ENCODE measurements around the gene ERVFRD-1.

ERVFRD-1 gene

DNA sequence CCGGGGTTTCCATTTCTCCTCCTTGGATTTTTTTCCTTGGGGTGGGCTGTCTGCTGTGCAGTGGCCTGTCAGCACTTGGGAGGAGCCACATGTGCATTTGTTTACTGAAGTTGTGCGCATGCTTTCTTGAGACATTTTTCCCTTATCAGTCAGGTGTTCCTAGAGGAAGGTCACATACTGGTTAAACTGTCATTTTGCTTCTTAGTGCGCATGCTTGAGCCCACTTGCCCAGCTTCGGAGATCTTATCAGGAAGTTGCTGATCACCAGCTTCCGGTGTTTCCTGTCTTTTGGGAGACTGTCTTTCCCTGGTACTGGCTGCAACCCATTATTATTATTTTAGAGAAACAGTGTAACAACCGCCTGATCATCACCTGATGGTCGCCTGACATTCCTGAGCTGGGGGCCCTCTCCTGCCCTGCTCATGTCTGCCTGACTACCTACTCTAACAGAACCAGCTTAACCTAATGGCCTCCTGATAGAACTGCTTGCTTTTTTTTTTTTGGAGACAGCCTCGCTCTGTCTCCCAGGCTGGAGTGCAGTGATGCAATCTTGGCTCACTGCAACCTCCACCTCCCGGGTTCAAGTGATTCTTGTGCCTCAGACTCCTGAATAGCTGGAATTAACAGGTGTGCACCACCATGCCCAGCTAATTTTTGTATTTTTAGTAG is 378 bp upstream of the ERVFRD-1 start:
- Histone ChIP-seq H3K9me3 (ENCODE audit: low read length) (no peaks in the 10 kb centered on the region), H3K27ac (ENCODE audit: low read depth, low read length, poor library complexity, severe bottlenecking) (no peak overlapping the region), H3K36me3 (ENCODE audit: insufficient read depth, low read length) (no peaks in the 10 kb centered on the region), H3F3A (ENCODE audit: insufficient read depth, low read length) (no peaks in the 10 kb centered on the region), H3K4me1 (ENCODE audit: insufficient read depth, low read length, severe bottlenecking) (no peaks in the 10 kb centered on the region), H3K4me3 (ENCODE audit: low read depth, low read length, poor library complexity, severe bottlenecking) (no peak overlapping the region), H3K9me2 (ENCODE audit: low read depth, low read length) (no peaks in the 10 kb centered on the region), H3K9ac (ENCODE audit: low read length) (no peak overlapping the region), H3K27me3 (ENCODE audit: insufficient read depth, low read length) (no peaks in the 10 kb centered on the region), H3K4me2 (ENCODE audit: low read length) (no peak overlapping the region), H4K20me1 (ENCODE audit: insufficient read depth, low read length) (no peaks in the 10 kb centered on the region), H3K79me2 (ENCODE audit: insufficient read depth, low read length) (peaks cover 12% of the 10 kb centered on the region), H2AFZ (ENCODE audit: low read length) (no peak overlapping the region)
- no peak for TF ChIP-seq EZH2 (IDR thresholded peaks at IDR 0.05; ENCODE audit: borderline replicate concordance, low read length)
- TF ChIP-seq, protein P1, sequence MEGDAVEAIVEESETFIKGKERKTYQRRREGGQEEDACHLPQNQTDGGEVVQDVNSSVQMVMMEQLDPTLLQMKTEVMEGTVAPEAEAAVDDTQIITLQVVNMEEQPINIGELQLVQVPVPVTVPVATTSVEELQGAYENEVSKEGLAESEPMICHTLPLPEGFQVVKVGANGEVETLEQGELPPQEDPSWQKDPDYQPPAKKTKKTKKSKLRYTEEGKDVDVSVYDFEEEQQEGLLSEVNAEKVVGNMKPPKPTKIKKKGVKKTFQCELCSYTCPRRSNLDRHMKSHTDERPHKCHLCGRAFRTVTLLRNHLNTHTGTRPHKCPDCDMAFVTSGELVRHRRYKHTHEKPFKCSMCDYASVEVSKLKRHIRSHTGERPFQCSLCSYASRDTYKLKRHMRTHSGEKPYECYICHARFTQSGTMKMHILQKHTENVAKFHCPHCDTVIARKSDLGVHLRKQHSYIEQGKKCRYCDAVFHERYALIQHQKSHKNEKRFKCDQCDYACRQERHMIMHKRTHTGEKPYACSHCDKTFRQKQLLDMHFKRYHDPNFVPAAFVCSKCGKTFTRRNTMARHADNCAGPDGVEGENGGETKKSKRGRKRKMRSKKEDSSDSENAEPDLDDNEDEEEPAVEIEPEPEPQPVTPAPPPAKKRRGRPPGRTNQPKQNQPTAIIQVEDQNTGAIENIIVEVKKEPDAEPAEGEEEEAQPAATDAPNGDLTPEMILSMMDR (IDR thresholded peaks at IDR 0.05; ENCODE audit: low read length) = no peak

DNA sequence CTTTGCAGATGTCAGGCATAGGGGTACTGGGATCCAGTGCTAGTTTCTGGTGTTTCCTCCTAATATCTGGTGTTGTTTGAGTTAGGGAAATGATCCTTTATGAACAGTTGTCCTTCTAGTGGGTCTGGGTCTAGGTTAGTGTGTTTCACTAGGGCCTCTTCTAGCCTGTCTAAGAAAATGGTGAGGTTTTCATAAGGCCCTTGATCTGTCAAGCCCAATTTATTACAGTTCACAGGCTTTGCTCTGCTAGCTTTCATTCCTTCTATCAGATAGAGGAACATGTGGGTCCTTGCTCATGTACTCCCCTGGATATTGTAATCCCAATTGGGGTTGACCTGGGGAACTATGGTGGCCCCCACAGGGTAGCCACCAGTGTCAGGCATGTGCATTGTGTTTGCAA is 2.8 kb downstream of the ERVFRD-1 start:
- Histone ChIP-seq H3K27ac (ENCODE audit: low read depth, low read length, poor library complexity, severe bottlenecking) (no peak overlapping the region), H3K36me3 (ENCODE audit: insufficient read depth, low read length) (no peaks in the 10 kb centered on the region), H3F3A (ENCODE audit: insufficient read depth, low read length) (no peaks in the 10 kb centered on the region), H3K79me2 (ENCODE audit: insufficient read depth, low read length) (no peaks in the 10 kb centered on the region), H3K4me2 (ENCODE audit: low read length) (no peak overlapping the region), H3K4me1 (ENCODE audit: insufficient read depth, low read length, severe bottlenecking) (no peaks in the 10 kb centered on the region), H3K4me3 (ENCODE audit: low read depth, low read length, poor library complexity, severe bottlenecking) (no peak overlapping the region), H3K27me3 (ENCODE audit: insufficient read depth, low read length) (no peaks in the 10 kb centered on the region), H3K9me2 (ENCODE audit: low read depth, low read length) (no peaks in the 10 kb centered on the region), H2AFZ (ENCODE audit: low read length) (no peak overlapping the region), H3K9ac (ENCODE audit: low read length) (no peak overlapping the region), H3K9me3 (ENCODE audit: low read length) (no peaks in the 10 kb centered on the region), H4K20me1 (ENCODE audit: insufficient read depth, low read length) (no peaks in the 10 kb centered on the region)
- TF ChIP-seq EZH2 (IDR thresholded peaks at IDR 0.05; ENCODE audit: borderline replicate concordance, low read length) = no peak
- TF ChIP-seq, protein P1 (IDR thresholded peaks at IDR 0.05; ENCODE audit: low read length) = no peak

DNA sequence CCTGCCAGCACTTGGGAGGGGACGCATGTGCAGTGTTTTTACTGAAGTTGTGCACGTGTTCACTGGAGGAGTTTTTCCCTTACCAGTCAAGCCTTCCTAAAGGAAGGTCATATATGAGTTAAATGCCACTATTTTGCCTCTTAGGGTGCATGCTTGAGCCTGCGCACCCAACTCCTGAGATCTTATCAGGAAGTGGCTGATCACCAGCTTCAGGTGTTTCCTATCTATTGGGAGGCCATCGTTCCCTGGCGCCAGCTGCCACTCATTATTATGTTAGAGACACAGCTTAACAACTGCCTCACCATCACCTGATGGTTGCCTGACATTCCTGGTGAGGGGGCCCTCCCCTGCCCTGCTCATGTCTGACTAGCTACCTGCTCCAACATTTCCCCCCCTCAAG is 8.5 kb downstream of the ERVFRD-1 start:
- no peak for TF ChIP-seq EZH2 (IDR thresholded peaks at IDR 0.05; ENCODE audit: borderline replicate concordance, low read length)
- TF ChIP-seq, protein P1 (IDR thresholded peaks at IDR 0.05; ENCODE audit: low read length) = no peak
- H3K36me3 ChIP-seq (ENCODE audit: insufficient read depth, low read length) = peaks cover 10% of the 10 kb centered on the region; the same call in 1 of the 2 replicates
- H3K4me2 ChIP-seq (ENCODE audit: low read length) = no peak overlapping the region
- H3K4me1 ChIP-seq (ENCODE audit: insufficient read depth, low read length, severe bottlenecking) = no peaks in the 10 kb centered on the region
- no peaks in the 10 kb centered on the region for H3F3A ChIP-seq (ENCODE audit: insufficient read depth, low read length)
- no peaks in the 10 kb centered on the region for H3K27me3 ChIP-seq (ENCODE audit: insufficient read depth, low read length)
- H2AFZ ChIP-seq (ENCODE audit: low read length) = no peak overlapping the region
- H4K20me1 ChIP-seq (ENCODE audit: insufficient read depth, low read length) = no peaks in the 10 kb centered on the region
- no peaks in the 10 kb centered on the region for H3K9me2 ChIP-seq (ENCODE audit: low read depth, low read length)
- H3K9me3 ChIP-seq (ENCODE audit: low read length) = no peaks in the 10 kb centered on the region; the same call in 1 of the 2 replicates
- no peak overlapping the region for H3K27ac ChIP-seq (ENCODE audit: low read depth, low read length, poor library complexity, severe bottlenecking)
- no peak overlapping the region for H3K4me3 ChIP-seq (ENCODE audit: low read depth, low read length, poor library complexity, severe bottlenecking)
- H3K9ac ChIP-seq (ENCODE audit: low read length) = no peak overlapping the region
- H3K79me2 ChIP-seq (ENCODE audit: insufficient read depth, low read length) = peaks cover 28% of the 10 kb centered on the region

All from OCI-LY1 (cell line).